Fibroblast of lung (primary cell): ENCODE measurements around the gene PLVAP.

Experiments used
- EZH2 ChIP-seq: IDR thresholded peaks from 2 replicates; pipeline ENCODE4 v1.5.1; 2012; ENCODE audit warnings: low read length, control low read depth, mild to moderate bottlenecking; ENCODE audit errors: missing control alignments
- TF ChIP-seq, protein P1 (sequence below), 2 donors: IDR thresholded peaks in 1 of 2; conservative IDR thresholded peaks in 1 of 2; 1 replicate in 1 of 2; 2 replicates in 1 of 2; pipeline ENCODE4 v1.5.1; 2011 to 2012; ENCODE audit warnings: low read length in 2 of 2, control low read depth in 1 of 2, inconsistent platforms in 1 of 2, low read depth in 1 of 2, mild to moderate bottlenecking in 1 of 2

DNA sequence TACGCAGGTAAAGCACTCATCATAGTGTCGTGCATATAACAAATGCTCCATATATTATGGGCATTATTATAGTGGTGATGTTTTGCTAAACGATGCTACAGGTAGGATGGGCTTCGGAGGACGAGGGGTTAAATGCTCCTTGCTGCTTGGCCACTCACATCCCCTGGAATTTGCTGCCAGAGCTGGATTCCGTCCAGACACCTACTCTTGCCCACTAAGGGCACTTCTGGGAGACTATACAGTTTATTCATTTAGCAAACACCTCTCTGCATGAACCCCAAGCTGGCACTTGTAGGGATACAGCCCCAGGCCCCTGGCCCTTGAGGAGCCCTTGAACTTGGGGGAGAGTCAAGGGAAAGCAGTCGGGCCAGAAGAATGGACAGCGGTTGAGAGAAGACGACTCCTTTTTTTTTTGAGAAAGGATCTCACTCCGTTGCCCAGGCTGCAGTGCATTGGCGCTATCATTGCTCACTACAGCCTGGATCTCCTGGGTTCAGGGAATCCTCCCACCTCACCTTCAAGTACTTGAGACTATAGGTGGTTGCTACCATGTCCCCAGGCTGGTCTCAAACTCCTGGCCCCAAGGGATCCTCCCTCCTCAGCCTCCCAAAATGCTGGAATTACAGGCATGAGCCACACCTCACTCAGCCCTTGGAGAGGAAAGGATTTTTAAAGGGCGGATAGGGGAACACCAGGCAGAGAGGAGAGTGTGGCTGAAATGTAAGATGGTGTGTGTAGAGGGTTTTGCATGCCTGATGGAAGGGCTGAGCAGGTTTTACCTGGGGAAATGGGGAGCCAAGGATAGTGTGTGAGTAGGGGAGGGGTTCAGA, 72.5 kb downstream of the PLVAP start:
- TF ChIP-seq, protein P1, sequence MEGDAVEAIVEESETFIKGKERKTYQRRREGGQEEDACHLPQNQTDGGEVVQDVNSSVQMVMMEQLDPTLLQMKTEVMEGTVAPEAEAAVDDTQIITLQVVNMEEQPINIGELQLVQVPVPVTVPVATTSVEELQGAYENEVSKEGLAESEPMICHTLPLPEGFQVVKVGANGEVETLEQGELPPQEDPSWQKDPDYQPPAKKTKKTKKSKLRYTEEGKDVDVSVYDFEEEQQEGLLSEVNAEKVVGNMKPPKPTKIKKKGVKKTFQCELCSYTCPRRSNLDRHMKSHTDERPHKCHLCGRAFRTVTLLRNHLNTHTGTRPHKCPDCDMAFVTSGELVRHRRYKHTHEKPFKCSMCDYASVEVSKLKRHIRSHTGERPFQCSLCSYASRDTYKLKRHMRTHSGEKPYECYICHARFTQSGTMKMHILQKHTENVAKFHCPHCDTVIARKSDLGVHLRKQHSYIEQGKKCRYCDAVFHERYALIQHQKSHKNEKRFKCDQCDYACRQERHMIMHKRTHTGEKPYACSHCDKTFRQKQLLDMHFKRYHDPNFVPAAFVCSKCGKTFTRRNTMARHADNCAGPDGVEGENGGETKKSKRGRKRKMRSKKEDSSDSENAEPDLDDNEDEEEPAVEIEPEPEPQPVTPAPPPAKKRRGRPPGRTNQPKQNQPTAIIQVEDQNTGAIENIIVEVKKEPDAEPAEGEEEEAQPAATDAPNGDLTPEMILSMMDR (conservative IDR thresholded peaks at IDR 0.05 in 1 of 2, IDR thresholded peaks at IDR 0.05 in 1 of 2; ENCODE audit: low read depth in 1 of 2, low read length in 2 of 2), result no peak
- TF ChIP-seq EZH2, result no peak
